Measurements from ENCODE around the gene BCDIN3D. TPM values are rescaled to one million over a fixed set of nuclear protein-coding genes. Genes with fewer than 3 reads are reported as not detected.

BCDIN3D gene
- total and polyA plus RNA-seq, 3 experiments from 2014 or later, result 6.4 to 7.6 (median 6.5) TPM

- peak overlapping the region in 2 of 8 donors; percentile 59 to 81 for H3K27ac Mint-ChIP-seq
- H3K4me3 Mint-ChIP-seq, result no peak overlapping the region
- Histone ChIP-seq H3K4me3 (ENCODE audit: low read length) (no peak overlapping the region), H3K4me1 (ENCODE audit: insufficient read depth, low read length) (no peaks in the 10 kb centered on the region), H3K27ac (ENCODE audit: low read depth, low read length) (no peak overlapping the region), H3K9me3 (ENCODE audit: low read length) (no peaks in the 10 kb centered on the region), H3K27me3 (ENCODE audit: insufficient read depth, low read length, poor library complexity, severe bottlenecking) (no peaks in the 10 kb centered on the region), H3K36me3 (ENCODE audit: insufficient read depth, low read length) (no peaks in the 10 kb centered on the region)
- ChIA-PET POLR2A (no interaction called here), CTCF (interaction anchor here (0.7 kb wide), 1 partner anchor 50 kb away, joined by 3 read pairs; the partner anchor contains the start of gene TMBIM6)
- H3K27me3 Mint-ChIP-seq, result peaks cover 0 to 4% of the 10 kb centered on the region in 2 donors
- H3K4me1 Mint-ChIP-seq, result no peaks in the 10 kb centered on the region
- H3K36me3 Mint-ChIP-seq, result peaks cover 2 to 5% (median 4%) of the 10 kb centered on the region in 3 donors
- DNase-seq, result peak in 1 of 5 donors; percentile 41
- peaks cover 0 to 6% (median 0%) of the 10 kb centered on the region in 5 donors for H3K9me3 Mint-ChIP-seq
Measured at GRCh38 chr12:49790741-49791555, 52.0 kb downstream of the BCDIN3D start.

- no peak overlapping the region for H3K4me3 Mint-ChIP-seq
- CTCF ChIA-PET, result interaction anchor here (0.7 kb wide), 1 partner anchor 49 kb away, joined by 3 read pairs; the partner anchor contains the start of gene TMBIM6
- no peaks in the 10 kb centered on the region for H3K9me3 ChIP-seq (ENCODE audit: low read length)
Measured at GRCh38 chr12:49789992-49790391, 52.9 kb downstream of the BCDIN3D start.

GRCh38 chr12:49787672-49788071 is 55.2 kb downstream of the BCDIN3D start:
- Histone ChIP-seq H3K9me3 (ENCODE audit: low read length) (no peaks in the 10 kb centered on the region), H3K4me1 (ENCODE audit: insufficient read depth, low read length) (no peaks in the 10 kb centered on the region), H3K36me3 (ENCODE audit: insufficient read depth, low read length) (no peaks in the 10 kb centered on the region), H3K4me3 (ENCODE audit: low read length) (no peak overlapping the region), H3K27me3 (ENCODE audit: insufficient read depth, low read length, poor library complexity, severe bottlenecking) (no peaks in the 10 kb centered on the region), H3K27ac (ENCODE audit: low read depth, low read length) (no peak overlapping the region)
- no peak for DNase-seq
- H3K4me1 Mint-ChIP-seq, result no peaks in the 10 kb centered on the region
- no peak overlapping the region for H3K4me3 Mint-ChIP-seq
- H3K27ac Mint-ChIP-seq, result peak overlapping the region in 1 of 8 donors; percentile 43
- peaks cover 0 to 6% (median 0%) of the 10 kb centered on the region in 5 donors for H3K9me3 Mint-ChIP-seq
- peaks cover 2 to 4% (median 3%) of the 10 kb centered on the region in 3 donors for H3K36me3 Mint-ChIP-seq
- H3K27me3 Mint-ChIP-seq, result peaks cover 13 to 16% of the 10 kb centered on the region in 2 donors
- CTCF ChIA-PET, result interaction anchor here (1.7 kb wide), 1 partner anchor 10 kb away, joined by 8 read pairs; no protein-coding TSS in a partner anchor
- POLR2A ChIA-PET, result no interaction called here

More at GRCh38 chr12:49789992-49790391, 52.9 kb downstream of the BCDIN3D start:
- POLR2A ChIA-PET, result no interaction called here
- peaks cover 4 to 6% of the 10 kb centered on the region in 2 donors for H3K27me3 Mint-ChIP-seq
- no peaks in the 10 kb centered on the region for H3K36me3 ChIP-seq (ENCODE audit: insufficient read depth, low read length)
- no peak for DNase-seq
- no peak overlapping the region for H3K27ac ChIP-seq (ENCODE audit: low read depth, low read length)
- H3K4me1 ChIP-seq (ENCODE audit: insufficient read depth, low read length), result no peaks in the 10 kb centered on the region
- H3K27ac Mint-ChIP-seq, result peak overlapping the region in 1 of 8 donors; percentile 63
- H3K36me3 Mint-ChIP-seq, result peaks cover 2 to 4% (median 3%) of the 10 kb centered on the region in 3 donors
- no peak overlapping the region for H3K4me3 ChIP-seq (ENCODE audit: low read length)
- no peaks in the 10 kb centered on the region for H3K27me3 ChIP-seq (ENCODE audit: insufficient read depth, low read length, poor library complexity, severe bottlenecking)
- H3K9me3 Mint-ChIP-seq, result peaks cover 0 to 6% (median 0%) of the 10 kb centered on the region in 5 donors
- H3K4me1 Mint-ChIP-seq, result no peaks in the 10 kb centered on the region

Other genes starting within 250 kb of the BCDIN3D start
- under 1 TPM; 0.11 to 0.15 TPM for gene FAM186B, start 237.5 kb downstream of the BCDIN3D start, total RNA-seq
- not detected for gene FAM186B, start 237.5 kb downstream of the BCDIN3D start, polyA plus RNA-seq
- gene PRPF40B, start 219.5 kb downstream of the BCDIN3D start, total RNA-seq, result 1 to 10 TPM; 9.0 to 9.9 TPM
- gene PRPF40B, start 219.5 kb downstream of the BCDIN3D start, polyA plus RNA-seq, result 2.0 TPM
- 10 to 100 TPM; 35.8 to 36.7 TPM for gene FMNL3, start 135.7 kb downstream of the BCDIN3D start, total RNA-seq
- gene FMNL3, start 135.7 kb downstream of the BCDIN3D start, polyA plus RNA-seq, result 6.3 TPM
- 100 to 1,000 TPM; 443 to 449 TPM for gene TMBIM6, start 101.5 kb downstream of the BCDIN3D start, total RNA-seq
- gene TMBIM6, start 101.5 kb downstream of the BCDIN3D start, polyA plus RNA-seq, result 1,008 TPM
- 1 to 10 TPM; 4.8 to 5.5 TPM for gene NCKAP5L, start 14.7 kb downstream of the BCDIN3D start, total RNA-seq
- gene NCKAP5L, start 14.7 kb downstream of the BCDIN3D start, polyA plus RNA-seq, result 4.3 TPM
- under 1 TPM; 0.39 to 0.44 TPM for gene FAIM2, start 60.8 kb upstream of the BCDIN3D start, total RNA-seq
- gene FAIM2, start 60.8 kb upstream of the BCDIN3D start, polyA plus RNA-seq, result 0.72 TPM
- gene AQP2, start 107.6 kb upstream of the BCDIN3D start, total RNA-seq, result not detected
- gene AQP2, start 107.6 kb upstream of the BCDIN3D start, polyA plus RNA-seq, result not detected
- not detected for gene AQP5, start 118.8 kb upstream of the BCDIN3D start, total RNA-seq
- not detected for gene AQP5, start 118.8 kb upstream of the BCDIN3D start, polyA plus RNA-seq
- gene AQP6, start 129.8 kb upstream of the BCDIN3D start, total RNA-seq, result not detected
- gene AQP6, start 129.8 kb upstream of the BCDIN3D start, polyA plus RNA-seq, result not detected
- gene RACGAP1, start 182.4 kb upstream of the BCDIN3D start, total RNA-seq, result 10 to 100 TPM; 79.3 to 84.3 TPM
- gene RACGAP1, start 182.4 kb upstream of the BCDIN3D start, polyA plus RNA-seq, result 11.9 TPM
- 1 to 10 TPM; 6.4 TPM for gene ASIC1, start 214.5 kb upstream of the BCDIN3D start, total RNA-seq
- gene ASIC1, start 214.5 kb upstream of the BCDIN3D start, polyA plus RNA-seq, result 0.07 TPM
- gene SMARCD1, start 242.2 kb upstream of the BCDIN3D start, total RNA-seq, result 10 to 100 TPM; 72.3 to 78.2 TPM
- 16.1 TPM for gene SMARCD1, start 242.2 kb upstream of the BCDIN3D start, polyA plus RNA-seq